GM12878 (cell line): ENCODE measurements around the gene KTN1. TPM values are rescaled to one million over a fixed set of nuclear protein-coding genes. Genes with fewer than 3 reads are reported as not detected.

Source experiments
- ATAC-seq: fragments of 200-7000 bp; cut with Tn5 transposase; 3 replicates; pipeline ENCODE4 v1.9.1; 2020; ENCODE audit warnings: mild to moderate bottlenecking, moderate library complexity
- BruUV-seq: library from RNA; stranded (reverse); fragments of 400-500 nt; replicated peaks from 2 replicates; lab custom pipeline; 2021; lab: Mats Ljungman, UMichigan
- CTCF ChIA-PET: fragments of 300-600 bp; sonication (Branson Sonifier 250); formaldehyde crosslinking; extraction: SDS; loops from one replicate; lab custom pipeline; 2021; ENCODE audit warnings: inconsistent platforms; lab: Yijun Ruan, JAX
- POLR2A ChIA-PET: fragments of 350-600 bp; formaldehyde crosslinking; extraction: SDS; loops from one replicate; lab custom pipeline; 2021; ENCODE audit warnings: inconsistent platforms; lab: Charles Lee
- RAD21 ChIA-PET: fragments of 300-600 bp; sonication (Branson Sonifier 250); formaldehyde crosslinking; loops from one replicate; lab custom pipeline; 2023; ENCODE audit warnings: antibody characterized with exemption; ENCODE audit not compliant: unreplicated experiment; lab: Charles Lee
- SMC1A ChIA-PET: fragments of 300-600 bp; sonication (Branson Sonifier 250); formaldehyde crosslinking; loops from one replicate; lab custom pipeline; 2023; ENCODE audit not compliant: unreplicated experiment, uncharacterized antibody; lab: Charles Lee
- DNase-seq: peaks from one replicate; pipeline ENCODE4 v3.0.0-alpha.2; 2011; ENCODE audit warnings: low read depth, low spot score
- FAIRE-seq: peaks from 3 replicates; lab custom pipeline; 2011; peaks lifted over from hg19 to GRCh38; lab: Jason Lieb, UNC
- H2AFZ ChIP-seq: 2 replicates; pipeline ENCODE4 v1.6.0; 2011; ENCODE audit warnings: low read depth, low read length, control low read depth; ENCODE audit not compliant: control insufficient read depth
- H3K27ac ChIP-seq: 2 replicates; pipeline ENCODE4 v1.5.1; 2011; ENCODE audit warnings: control low read depth; ENCODE audit not compliant: control insufficient read depth, insufficient read depth
- H3K27me3 ChIP-seq, 2 experiments: replicated peaks in 1 of 2; 2 replicates each; pipeline versions ENCODE4 v1.6.0 to v1.6.1; 2011; ENCODE audit warnings: low read length in 1 of 2; ENCODE audit not compliant: control insufficient read depth in 2 of 2, insufficient read depth in 2 of 2
- H3K36me3 ChIP-seq, 2 experiments: 2 replicates each; pipeline ENCODE4 v1.5.1; 2011; ENCODE audit warnings: low read length in 1 of 2; ENCODE audit not compliant: control insufficient read depth in 2 of 2, insufficient read depth in 2 of 2
- H3K4me1 ChIP-seq: 2 replicates; pipeline ENCODE4 v1.6.1; 2011; ENCODE audit warnings: mild to moderate bottlenecking, low read length, moderate library complexity, mixed read lengths; ENCODE audit not compliant: control insufficient read depth, insufficient read depth
- H3K4me2 ChIP-seq: 2 replicates; pipeline ENCODE4 v1.6.0; 2011; ENCODE audit warnings: control low read depth; ENCODE audit not compliant: control insufficient read depth, insufficient read depth
- H3K4me3 ChIP-seq: fragments of 200-600 bp; sonication (generic); 2 replicates; pipeline ENCODE4 v1.5.1; 2016
- H3K79me2 ChIP-seq: 2 replicates; pipeline ENCODE4 v1.6.0; 2011; ENCODE audit warnings: low read length; ENCODE audit not compliant: control insufficient read depth, insufficient read depth
- H3K9ac ChIP-seq: 2 replicates; pipeline ENCODE4 v1.8.0; 2011; ENCODE audit warnings: low read length, control low read depth, mixed read lengths; ENCODE audit not compliant: control insufficient read depth, insufficient read depth
- H3K9me3 ChIP-seq: replicated peaks from 3 replicates; pipeline ENCODE4 v1.5.1; 2011; ENCODE audit warnings: mild to moderate bottlenecking, low read length; ENCODE audit not compliant: control insufficient read depth, insufficient read depth
- H4K20me1 ChIP-seq: 2 replicates; pipeline ENCODE4 v1.6.0; 2011; ENCODE audit not compliant: control insufficient read depth, insufficient read depth
- ATF3 ChIP-seq: IDR thresholded peaks from 2 replicates; pipeline ENCODE4 v1.6.1; 2011; ENCODE audit warnings: low read depth, mild to moderate bottlenecking, low read length, moderate library complexity, borderline replicate concordance; ENCODE audit errors: extremely low read depth
- BHLHE40 ChIP-seq, 2 experiments: fragments of 450-650 bp in 1 of 2; IDR thresholded peaks; 2 replicates each; pipeline ENCODE4 v1.6.1; 2011 to 2017; ENCODE audit warnings: low read depth in 2 of 2, borderline replicate concordance in 1 of 2, improper control_type of control experiment in 1 of 2, low read length in 1 of 2, mild to moderate bottlenecking in 1 of 2
- CTCF ChIP-seq, 3 experiments: IDR thresholded peaks in 2 of 3; conservative IDR thresholded peaks in 1 of 3; 2 replicates each; pipeline ENCODE4 v1.5.1; 2011; ENCODE audit warnings: low read depth in 3 of 3, low read length in 3 of 3, mild to moderate bottlenecking in 3 of 3, control low read depth in 2 of 3, moderate library complexity in 2 of 3, inconsistent platforms in 1 of 3, mixed read lengths in 1 of 3; ENCODE audit not compliant: control insufficient read depth in 2 of 3, insufficient read depth in 1 of 3; ENCODE audit errors: extremely low read depth in 1 of 3
- HDAC2 ChIP-seq: fragments of 200-600 bp; sonication (generic); IDR thresholded peaks from 2 replicates; pipeline ENCODE4 v1.6.1; 2017
- HSF1 ChIP-seq: fragments of 150-350 bp; IDR thresholded peaks from 2 replicates; pipeline ENCODE4 v1.6.1; 2014; ENCODE audit warnings: mild to moderate bottlenecking, low read depth, low read length
- MXI1 ChIP-seq: fragments of 150-350 bp; IDR thresholded peaks from 2 replicates; pipeline ENCODE4 v1.6.1; 2011; ENCODE audit warnings: low read depth, mild to moderate bottlenecking, inconsistent platforms, low read length, improper control_type of control experiment
- NFIC ChIP-seq: IDR thresholded peaks from 2 replicates; pipeline ENCODE4 v1.6.1; 2012; ENCODE audit warnings: low read depth, mild to moderate bottlenecking, inconsistent platforms, low read length, moderate library complexity
- NFYB ChIP-seq: IDR thresholded peaks from 2 replicates; pipeline ENCODE4 v1.6.1; 2011; ENCODE audit warnings: low read depth, mild to moderate bottlenecking, low read length, improper control_type of control experiment, moderate library complexity; ENCODE audit not compliant: insufficient read depth
- RAD21 ChIP-seq: IDR thresholded peaks from 2 replicates; pipeline ENCODE4 v1.6.1; 2011; ENCODE audit warnings: mild to moderate bottlenecking, low read depth, low read length, moderate library complexity; ENCODE audit not compliant: insufficient read depth
- RELA ChIP-seq: fragments of 450-650 bp; IDR thresholded peaks from 2 replicates; pipeline ENCODE4 v1.8.0; 2014; ENCODE audit warnings: borderline replicate concordance; ENCODE audit not compliant: partially characterized antibody
- SMC3 ChIP-seq: IDR thresholded peaks from 2 replicates; pipeline ENCODE4 v1.6.1; 2011; ENCODE audit warnings: low read length, improper control_type of control experiment, borderline replicate concordance
- SRF ChIP-seq, 2 experiments: IDR thresholded peaks; 2 replicates each; pipeline ENCODE4 v1.6.1; 2011; ENCODE audit warnings: low read depth in 2 of 2, low read length in 2 of 2, mild to moderate bottlenecking in 1 of 2, moderate library complexity in 1 of 2
- TBL1XR1 ChIP-seq: IDR thresholded peaks from 2 replicates; pipeline ENCODE4 v1.6.1; 2012; ENCODE audit warnings: low read depth, low read length, improper control_type of control experiment
- YBX1 ChIP-seq: fragments of 450-650 bp; IDR thresholded peaks from 2 replicates; pipeline ENCODE4 v1.6.1; 2016; ENCODE audit warnings: antibody characterized with exemption
- YY1 ChIP-seq: IDR thresholded peaks from 2 replicates; pipeline ENCODE4 v1.6.1; 2011; ENCODE audit warnings: low read depth, mild to moderate bottlenecking, low read length
- WGBS: methylation state at CpG from one replicate; pipeline ENCODE4 v1.1.6; 2016; ENCODE audit warnings: low lambda C conversion rate; ENCODE audit not compliant: insufficient replicate concordance, insufficient coverage; ENCODE audit errors: missing lambda C conversion rate; 5-methylcytosine and 5-hydroxymethylcytosine counted together
- in situ Hi-C: fragments of 300-500 bp; cut with MboI; formaldehyde crosslinking; loops from 9 replicates; pipeline ENCODE4 v1.14.3; 2018; ENCODE audit warnings: mixed read lengths
- intact Hi-C: fragments of 100-400 bp; cut with micrococcal nuclease; formaldehyde crosslinking; loops from one replicate; pipeline ENCODE4 v1.14.2; 2022; ENCODE audit not compliant: unreplicated experiment
- polyA plus RNA-seq, 11 experiments: library from polyadenylated mRNA; depleted of rRNA in 4 of 11; unstranded in 6 of 11; stranded (reverse) in 5 of 11; fragments of >200 nt; fragmentation: Nextera tagmentation in 4 of 11; fragmentation: Illumina TruSeq in 1 of 11; extraction: Ambion mirVana in 4 of 11; extraction: Trizol in 1 of 11; gene quantifications; 1 replicate in 1 of 11; 2 replicates in 10 of 11; pipeline versions ENCODE4 v1.2.1 to v1.2.3, GENCODE V29; 2011 to 2016; ENCODE audit warnings: inconsistent platforms in 2 of 11, missing spikeins in 2 of 11, low read depth in 1 of 11
- total RNA-seq, 4 experiments: library from RNA; depleted of rRNA in 3 of 4; stranded (reverse); fragments of >200 nt in 3 of 4; fragmentation: Illumina TruSeq in 1 of 4; extraction: Trizol in 1 of 4; gene quantifications; 2 replicates each; pipeline versions ENCODE4 v1.2.1 to v1.2.3, GENCODE V29; 2013 to 2021

KTN1 gene
- total and polyA plus RNA-seq, 10 of the 15 experiments (the other 5 are each of a cell fraction or from before 2014, with no cell fraction given) = 50.6 to 154 (median 84.2) TPM

- ChIA-PET CTCF (interaction anchor here (0.6 to 6.6 kb wide), 33 partner anchors 9 to 1022 kb away, joined by 3 to 67 read pairs (median 3); no protein-coding TSS in a partner anchor), POLR2A (no interaction called here), SMC1A (interaction anchor here (0.8 to 2.4 kb wide), 14 partner anchors 38 to 744 kb away, joined by 3 to 11 read pairs (median 4); no protein-coding TSS in a partner anchor), RAD21 (interaction anchor here (0.7 to 4.6 kb wide), 13 partner anchors 21 to 742 kb away, joined by 3 to 29 read pairs (median 3); no protein-coding TSS in a partner anchor)
- Histone ChIP-seq H3K36me3 (no peaks in the 10 kb centered on the region), H3K4me3 (no peak overlapping the region), H2AFZ (no peak overlapping the region), H3K4me1 (no peaks in the 10 kb centered on the region), H3K27me3 (no peaks in the 10 kb centered on the region), H3K4me2 (no peak overlapping the region), H3K9ac (no peak overlapping the region), H3K9me3 (peaks cover 3% of the 10 kb centered on the region; the same call in 1 of the 3 replicates), H3K27ac (no peak overlapping the region), H4K20me1 (no peaks in the 10 kb centered on the region), H3K79me2 (no peaks in the 10 kb centered on the region)
- in situ Hi-C loops (loop anchor here (10.0 kb wide), 1 partner anchor 613 kb away; no protein-coding TSS in a partner anchor), intact Hi-C loops (loop anchor here (1.0 to 10.0 kb wide), 2 partner anchors 608 to 743 kb away; no protein-coding TSS in a partner anchor)
- 0% methylated on average over 2 of the region's 2 CpGs for WGBS
- no peak for DNase-seq
- ATAC-seq = peak; percentile 77
- FAIRE-seq = peak; percentile 13
- no TSS peak for BruUV-seq
- peak; percentile 77 for TF ChIP-seq SMC3
- peak; percentile 64 for TF ChIP-seq RAD21
- TF ChIP-seq YY1 = no peak
- no peak for TF ChIP-seq SRF (IDR thresholded peaks at IDR 0.05; ENCODE audit: low read depth in 2 of 2, low read length in 2 of 2)
- TF ChIP-seq CTCF (IDR thresholded peaks at IDR 0.05 in 2 of 3, conservative IDR thresholded peaks at IDR 0.05 in 1 of 3; ENCODE audit: control insufficient read depth in 2 of 3, extremely low read depth in 1 of 3, insufficient read depth in 1 of 3, low read depth in 3 of 3, low read length in 3 of 3) = peak; percentile 53 to 64 (median 63)
- TF ChIP-seq HDAC2 = no peak
- no peak for TF ChIP-seq ATF3
- no peak for TF ChIP-seq NFYB
- TF ChIP-seq MXI1 = no peak
- no peak for TF ChIP-seq TBL1XR1
- TF ChIP-seq RELA = no peak
- no peak for TF ChIP-seq HSF1
- TF ChIP-seq YBX1 = no peak
- no peak for TF ChIP-seq NFIC
- TF ChIP-seq BHLHE40 (IDR thresholded peaks at IDR 0.05; ENCODE audit: borderline replicate concordance in 1 of 2, low read depth in 2 of 2, low read length in 1 of 2) = no peak
These were observed 152.0 kb downstream of the KTN1 start for GRCh38 chr14:55731881-55732498.
